SH-SY5Y (cell line): ENCODE measurements around the gene CCDC186.

Experiments
- GATA2 ChIP-seq: IDR thresholded peaks from 2 replicates; pipeline ENCODE4 v1.6.1; 2011; ENCODE audit warnings: mild to moderate bottlenecking, low read depth, low read length
- GATA3 ChIP-seq: IDR thresholded peaks from 2 replicates; pipeline ENCODE4 v1.6.1; 2011; ENCODE audit warnings: low read depth, mild to moderate bottlenecking, low read length, moderate library complexity

GRCh38 chr10:114102256-114102655, 71.7 kb downstream of the CCDC186 start:
- no peak for TF ChIP-seq GATA2
- no peak for TF ChIP-seq GATA3
